GM18498 (cell line): Measurements from ENCODE around the gene RNF128.

Source experiments
- ATAC-seq: cut with Tn5 transposase; IDR thresholded peaks from one replicate; pipeline ENCODE4 v1.9.1; 2021; ENCODE audit warnings: mild to moderate bottlenecking, moderate library complexity; ENCODE audit not compliant: unreplicated experiment

RNF128 gene, protein sequence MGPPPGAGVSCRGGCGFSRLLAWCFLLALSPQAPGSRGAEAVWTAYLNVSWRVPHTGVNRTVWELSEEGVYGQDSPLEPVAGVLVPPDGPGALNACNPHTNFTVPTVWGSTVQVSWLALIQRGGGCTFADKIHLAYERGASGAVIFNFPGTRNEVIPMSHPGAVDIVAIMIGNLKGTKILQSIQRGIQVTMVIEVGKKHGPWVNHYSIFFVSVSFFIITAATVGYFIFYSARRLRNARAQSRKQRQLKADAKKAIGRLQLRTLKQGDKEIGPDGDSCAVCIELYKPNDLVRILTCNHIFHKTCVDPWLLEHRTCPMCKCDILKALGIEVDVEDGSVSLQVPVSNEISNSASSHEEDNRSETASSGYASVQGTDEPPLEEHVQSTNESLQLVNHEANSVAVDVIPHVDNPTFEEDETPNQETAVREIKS

GRCh38 chrX:106726485-106727437 is at the start of gene RNF128:
RNF128 (plus strand) TSS chrX:106726701; CDS start chrX:106726914, 213 bp downstream.
- ATAC-seq, result peak; percentile 61

- no peak for ATAC-seq
Measured at GRCh38 chrX:106680716-106681115, 45.8 kb upstream of the RNF128 start.

DNA sequence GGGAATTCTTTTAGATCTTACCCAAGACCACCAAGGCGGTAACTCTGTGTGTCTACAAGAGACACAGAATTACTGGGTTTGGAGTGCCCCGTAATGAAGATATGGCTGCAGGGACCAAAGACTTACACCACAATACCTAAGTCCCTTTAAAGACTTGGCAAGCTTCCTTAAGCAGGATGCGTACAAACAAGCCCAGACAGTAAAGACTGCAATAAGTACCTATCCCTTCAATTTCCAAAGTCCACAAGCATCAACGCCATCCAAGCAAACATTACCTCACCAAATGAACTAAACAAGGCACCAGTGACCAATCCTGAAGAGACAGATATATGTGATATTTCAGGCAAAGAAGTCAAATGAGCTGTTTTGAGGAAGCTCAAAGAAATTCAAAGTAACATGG is 42.3 kb upstream of the RNF128 start:
- ATAC-seq, result no peak

DNA sequence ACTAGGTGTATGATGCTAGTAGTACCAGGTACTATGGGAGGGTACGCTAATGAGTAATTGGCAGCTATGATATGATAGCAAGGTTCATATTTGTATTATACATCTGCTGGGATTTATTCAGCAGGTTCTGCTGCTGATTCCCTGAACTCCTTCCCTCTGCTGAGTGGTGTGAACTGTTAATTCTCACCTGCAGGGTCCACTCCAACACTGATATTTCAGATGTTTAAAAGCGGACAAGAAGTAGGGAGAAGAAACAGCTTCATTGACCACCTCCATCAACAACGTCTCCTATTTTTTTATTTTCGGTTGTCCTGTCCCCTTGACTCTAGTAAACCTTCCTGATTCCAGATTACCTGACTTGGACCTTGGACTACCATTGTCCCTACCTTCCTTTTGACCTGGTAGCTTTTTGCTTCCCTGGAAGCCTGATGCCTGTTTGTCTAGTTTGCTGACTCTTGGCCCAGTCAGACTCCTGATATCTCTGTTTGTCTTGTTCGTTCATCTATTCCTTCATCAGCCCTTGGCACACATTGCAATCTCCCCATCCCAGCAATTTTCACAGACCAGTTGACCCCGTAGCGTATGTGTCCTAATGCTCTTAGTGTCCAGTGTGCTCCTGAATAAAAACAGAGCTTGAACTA is 34.0 kb upstream of the RNF128 start:
- no peak for ATAC-seq

DNA sequence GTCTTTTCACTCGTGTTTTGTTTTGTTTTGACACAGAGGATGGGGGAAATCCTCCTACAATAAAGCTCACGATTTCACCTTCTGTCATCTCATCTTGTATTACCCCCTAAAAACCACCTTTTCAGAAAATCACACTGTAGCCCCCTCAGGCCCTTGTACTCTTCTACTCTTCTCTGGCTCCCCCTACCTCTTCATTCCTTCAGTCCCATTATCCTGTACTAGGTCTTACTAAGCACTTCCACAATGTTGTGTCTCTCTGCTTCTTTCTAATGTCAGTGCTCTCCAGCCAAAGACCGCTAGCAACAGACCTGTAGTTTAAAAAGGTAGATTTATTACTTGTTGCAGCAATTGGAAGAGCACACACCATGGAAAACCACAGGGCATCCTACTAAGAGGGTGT is 30.0 kb upstream of the RNF128 start:
- ATAC-seq, result no peak

DNA sequence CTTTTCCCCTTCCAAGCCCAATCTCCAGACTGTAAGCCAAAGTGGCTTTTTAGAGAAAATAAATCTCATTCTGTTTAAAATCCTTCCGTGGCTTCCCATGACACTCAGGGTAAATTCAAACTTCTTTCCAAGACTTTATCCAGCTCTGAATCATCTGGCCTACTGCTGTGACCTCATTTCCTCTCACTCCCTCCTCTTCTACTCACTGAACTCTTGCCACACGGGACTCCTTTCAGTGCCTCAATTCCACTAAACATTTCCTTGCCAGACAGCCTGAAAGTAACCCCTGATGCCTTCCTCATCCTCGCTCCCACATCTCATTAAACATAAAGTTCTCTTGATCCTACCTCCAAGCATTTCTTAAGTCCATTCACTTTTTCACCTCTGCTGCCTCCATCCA is 27.8 kb upstream of the RNF128 start:
- no peak for ATAC-seq

- no peak for ATAC-seq
Measured at GRCh38 chrX:106702636-106703035, 23.9 kb upstream of the RNF128 start.

- ATAC-seq, result no peak
Measured at GRCh38 chrX:106706466-106706865, 20.0 kb upstream of the RNF128 start.

DNA sequence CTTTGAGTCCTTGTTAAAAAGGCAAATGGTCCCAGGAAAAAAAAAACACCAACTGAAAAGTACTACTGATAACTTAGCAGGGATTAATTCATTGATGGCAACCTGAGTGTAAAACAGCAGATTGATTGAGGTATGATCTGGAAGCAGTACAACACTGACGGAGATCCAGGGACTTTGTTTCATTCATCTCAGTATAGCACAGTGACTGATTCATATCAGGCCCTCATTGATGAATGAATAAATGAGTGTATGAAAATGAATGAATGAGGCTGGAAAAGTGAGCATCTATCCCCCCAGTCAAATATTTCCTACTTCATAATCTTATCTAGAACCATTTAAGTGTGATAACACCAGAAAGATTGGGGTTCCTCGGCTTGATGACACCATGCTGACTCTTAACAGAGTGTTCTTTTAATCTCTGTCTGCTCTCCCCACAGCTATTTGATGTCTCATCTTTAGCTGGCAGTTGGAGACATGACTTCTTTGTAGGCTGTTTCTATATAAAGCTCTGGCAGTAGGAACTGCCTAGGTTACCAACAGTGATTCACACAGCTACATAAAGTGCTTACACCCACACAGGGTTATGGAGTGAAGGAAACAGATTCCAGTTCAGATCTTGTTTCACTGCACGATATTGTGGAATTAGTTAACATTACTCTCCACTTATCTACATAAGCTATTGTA is 18.6 kb upstream of the RNF128 start:
- ATAC-seq, result no peak

DNA sequence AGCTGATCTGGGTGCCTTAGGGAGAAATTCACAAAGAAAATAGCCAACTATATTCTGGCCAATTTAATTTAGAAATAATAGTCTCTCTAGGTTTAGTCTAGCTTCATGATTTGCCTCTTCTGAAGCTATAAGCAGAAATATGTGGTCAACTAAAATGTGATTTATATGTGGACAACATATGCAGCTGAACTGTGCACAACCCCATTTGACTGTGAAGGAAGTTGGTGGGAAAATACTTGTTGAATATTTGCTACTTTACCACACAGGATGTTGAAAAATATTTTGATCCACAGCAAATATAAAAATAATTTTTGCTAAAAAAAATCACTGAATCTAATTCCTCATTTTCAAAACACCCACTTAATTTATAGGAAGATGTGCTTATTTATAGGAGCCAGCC is 15.7 kb upstream of the RNF128 start:
- no peak for ATAC-seq

GRCh38 chrX:106711375-106711774 is 15.1 kb upstream of the RNF128 start:
- ATAC-seq, result no peak

- no peak for ATAC-seq
Measured at GRCh38 chrX:106716004-106716403, 10.5 kb upstream of the RNF128 start.

DNA sequence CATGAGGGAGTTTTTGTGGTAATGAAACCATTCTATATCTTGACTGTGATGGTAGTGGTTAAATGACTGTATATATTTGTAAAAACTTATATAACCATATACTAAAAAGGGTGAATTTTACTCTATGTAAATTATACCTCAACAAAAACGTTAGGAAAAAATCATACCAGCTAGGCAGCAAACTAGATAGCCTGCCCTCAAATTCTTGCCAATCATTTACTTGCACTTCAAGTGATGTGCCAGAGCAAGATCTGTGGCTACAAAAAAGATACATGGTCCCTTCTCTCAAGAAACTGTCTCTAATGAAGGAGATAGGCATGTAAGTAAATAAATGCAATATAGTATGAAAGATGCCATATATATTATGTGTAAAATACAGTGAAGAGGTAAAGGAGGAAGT is 10.0 kb upstream of the RNF128 start:
- ATAC-seq, result no peak

GRCh38 chrX:106718709-106719108 is 7.8 kb upstream of the RNF128 start:
- no peak for ATAC-seq

DNA sequence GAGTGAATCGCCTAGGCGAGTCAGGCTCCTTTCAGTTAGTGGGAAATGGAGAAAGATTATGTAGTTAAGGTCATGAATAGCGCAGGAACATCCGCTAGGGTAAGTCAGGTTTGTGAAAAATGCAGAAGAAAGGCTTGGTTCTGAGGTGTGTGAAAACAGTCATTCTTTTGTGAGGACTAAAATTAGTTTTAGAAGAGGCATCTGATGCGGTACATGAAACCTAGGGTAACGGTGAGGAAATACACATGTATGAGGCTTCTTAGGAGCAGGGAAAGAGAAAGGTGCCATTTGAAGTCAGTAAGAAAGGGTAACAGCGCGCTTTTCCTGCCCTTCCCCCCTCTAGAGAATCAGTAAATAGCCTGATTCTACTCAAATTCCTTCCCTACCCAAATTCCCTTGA is 570 bp upstream of the RNF128 start:
- ATAC-seq, result no peak

- no peak for ATAC-seq
Measured at GRCh38 chrX:106728337-106728736, 1.8 kb downstream of the RNF128 start.

- no peak for ATAC-seq
Measured at GRCh38 chrX:106730401-106730800, 3.9 kb downstream of the RNF128 start.

DNA sequence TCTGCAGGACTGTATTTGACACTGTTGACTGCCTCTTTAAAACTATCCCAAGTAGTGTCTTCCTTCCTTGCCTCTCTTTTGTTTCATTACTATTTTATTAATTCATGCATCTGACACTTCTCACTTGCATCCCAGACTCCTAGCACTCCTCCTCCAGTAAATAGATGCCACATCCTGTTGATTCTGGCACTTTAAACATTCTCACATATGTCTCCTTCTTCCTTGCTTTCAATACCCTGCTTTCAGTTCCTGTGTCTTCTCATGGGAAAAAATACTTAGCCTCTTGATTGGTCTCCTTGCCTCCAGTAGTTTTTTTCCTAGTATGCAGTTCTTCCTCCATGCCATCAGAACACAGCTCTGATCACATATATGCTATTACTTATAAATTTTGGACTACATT is 5.1 kb downstream of the RNF128 start:
- no peak for ATAC-seq

DNA sequence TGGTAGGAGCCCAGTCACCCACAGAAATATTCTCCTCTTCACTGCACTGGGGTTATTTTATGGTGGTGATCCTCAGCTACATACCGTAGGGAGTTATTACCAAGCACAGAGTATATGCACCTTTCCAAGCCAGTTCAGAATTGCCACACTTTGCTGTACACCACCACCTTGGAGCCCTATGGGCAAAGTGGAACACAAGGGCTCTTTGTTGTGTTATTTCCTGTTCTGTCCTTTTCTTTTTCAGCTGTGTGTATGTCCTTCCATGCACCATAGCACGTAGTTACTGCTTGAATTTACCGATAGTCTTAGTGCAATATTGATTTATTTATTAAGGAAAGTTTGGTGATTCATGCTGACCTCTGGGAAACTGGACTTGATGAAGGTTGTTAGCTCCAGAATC is 8.3 kb downstream of the RNF128 start:
- no peak for ATAC-seq

- ATAC-seq, result no peak
Measured at GRCh38 chrX:106740193-106740780, 13.8 kb downstream of the RNF128 start.
